Fibroblast of skin of left quadriceps (primary cell): ENCODE data around the gene SLC8A1.

Experiments used
- DNase-seq, 2 experiments: peaks; one replicate each; pipeline ENCODE4 v3.0.0-alpha.2; 2013; ENCODE audit warnings: low read depth in 2 of 2

Gene SLC8A1

GRCh38 chr2:40353231-40353630, 98.7 kb downstream of the SLC8A1 start:
- no peak for DNase-seq

GRCh38 chr2:40352703-40353099, 99.2 kb downstream of the SLC8A1 start:
- no peak for DNase-seq

- peak; percentile 63 to 68 for DNase-seq
These were observed 99.7 kb downstream of the SLC8A1 start for GRCh38 chr2:40352041-40352702.

GRCh38 chr2:40348665-40349064, 103.2 kb downstream of the SLC8A1 start:
- DNase-seq: peak; percentile 79 to 81

- no peak for DNase-seq
These were observed 103.9 kb downstream of the SLC8A1 start for GRCh38 chr2:40348038-40348437.

GRCh38 chr2:40346535-40347354, 105.1 kb downstream of the SLC8A1 start:
- no peak for DNase-seq

GRCh38 chr2:40344364-40344763, 107.5 kb downstream of the SLC8A1 start:
- no peak for DNase-seq

GRCh38 chr2:40343902-40344301, 108.0 kb downstream of the SLC8A1 start:
- DNase-seq: no peak

GRCh38 chr2:40341198-40341597, 110.7 kb downstream of the SLC8A1 start:
- no peak for DNase-seq

- no peak for DNase-seq
These were observed 112.9 kb downstream of the SLC8A1 start for GRCh38 chr2:40339026-40339425.

- DNase-seq: peak; percentile 60 to 66
These were observed 119.6 kb downstream of the SLC8A1 start for GRCh38 chr2:40332191-40332826.

- no peak for DNase-seq
These were observed 121.8 kb downstream of the SLC8A1 start for GRCh38 chr2:40330096-40330495.

GRCh38 chr2:40329739-40330030, 122.2 kb downstream of the SLC8A1 start:
- no peak for DNase-seq

GRCh38 chr2:40325116-40325515, 126.8 kb downstream of the SLC8A1 start:
- no peak for DNase-seq

GRCh38 chr2:40324656-40325055, 127.2 kb downstream of the SLC8A1 start:
- DNase-seq: no peak

GRCh38 chr2:40321822-40322221, 130.1 kb downstream of the SLC8A1 start:
- no peak for DNase-seq

- no peak for DNase-seq
These were observed 130.8 kb downstream of the SLC8A1 start for GRCh38 chr2:40321016-40321623.

GRCh38 chr2:40318921-40319320, 133.0 kb downstream of the SLC8A1 start:
- DNase-seq: no peak

- no peak for DNase-seq
These were observed 134.1 kb downstream of the SLC8A1 start for GRCh38 chr2:40317761-40318160.

GRCh38 chr2:40317046-40317445, 134.8 kb downstream of the SLC8A1 start:
- peak; percentile 30 to 33 for DNase-seq

- no peak for DNase-seq
These were observed 135.3 kb downstream of the SLC8A1 start for GRCh38 chr2:40316620-40317019.

- peak; percentile 14 to 43 for DNase-seq
These were observed 136.2 kb downstream of the SLC8A1 start for GRCh38 chr2:40315683-40316082.

GRCh38 chr2:40311026-40311425, 140.9 kb downstream of the SLC8A1 start:
- DNase-seq: no peak
